Progenitor cell of endocrine pancreas (in vitro differentiated cells): ENCODE measurements around the gene PCDHGB7. TPM values are rescaled to one million over a fixed set of nuclear protein-coding genes. Genes with fewer than 3 reads are reported as not detected.
A peak's percentile ranks its signal among the peaks of the same experiment; 100 is the strongest.
"Not testable (repeated sequence)": the region's sequence is repeated elsewhere in the genome, so short reads cannot be mapped to it uniquely, and the experiment has no call there.

Experiments used
- DNase-seq: peaks from one replicate; pipeline ENCODE4 v3.0.0; 2021; ENCODE audit warnings: low spot score; ENCODE audit not compliant: unreplicated experiment
- H3K27ac Mint-ChIP-seq: 2 replicates; pipeline ENCODE4 v1.8.0; 2021; ENCODE audit warnings: mild to moderate bottlenecking, moderate library complexity, mixed read lengths
- H3K27me3 Mint-ChIP-seq: 2 replicates; pipeline ENCODE4 v1.8.0; 2021; ENCODE audit warnings: mixed read lengths
- H3K36me3 Mint-ChIP-seq: 2 replicates; pipeline ENCODE4 v1.8.0; 2022; ENCODE audit warnings: mixed read lengths; ENCODE audit not compliant: insufficient read depth
- H3K4me1 Mint-ChIP-seq: 2 replicates; pipeline ENCODE4 v1.8.0; 2021; ENCODE audit warnings: low read depth, mixed read lengths
- H3K4me3 Mint-ChIP-seq: 2 replicates; pipeline ENCODE4 v1.8.0; 2021; ENCODE audit warnings: low read depth, mild to moderate bottlenecking, moderate library complexity, mixed read lengths
- H3K9me3 Mint-ChIP-seq: 2 replicates; pipeline ENCODE4 v1.8.0; 2021; ENCODE audit warnings: low read depth, mixed read lengths
- CTCF ChIP-seq: fragments of 200-600 bp; sonication (generic); IDR thresholded peaks from one replicate; pipeline ENCODE4 v1.5.0; 2021; ENCODE audit warnings: antibody characterized with exemption, mild to moderate bottlenecking; ENCODE audit not compliant: unreplicated experiment
- long read RNA-seq: library from polyadenylated mRNA; unstranded; transcript quantifications from one replicate; pipeline ENCODE4 v2.0.0, GENCODE V29; 2020
- total RNA-seq: library from RNA; stranded (reverse); gene quantifications from 2 replicates; pipeline ENCODE4 v1.2.1, GENCODE V29; 2021

Gene PCDHGB7
- 6.0 and 8.0 TPM in 2 replicates for total RNA-seq
- long read RNA-seq: 0 reads

- peak; percentile 25 for TF ChIP-seq CTCF
- H3K9me3 Mint-ChIP-seq: peaks cover 51% of the 10 kb centered on the region
- peak within 1 kb of the TSS; percentile 91 for H3K27ac Mint-ChIP-seq
- H3K4me3 Mint-ChIP-seq: peak within 1 kb of the TSS; percentile 62
- H3K4me1 Mint-ChIP-seq, DNase-seq, H3K27me3 Mint-ChIP-seq: not testable (repeated sequence)
- H3K36me3 Mint-ChIP-seq: peaks cover 72% of the 10 kb centered on the region
Measured at GRCh38 chr5:141417494-141418172, at the start of gene PCDHGB7. TSS of gene PCDHGB7 (plus strand) at chr5:141417677. CDS start at chr5:141417860, 183 bp downstream.

DNA sequence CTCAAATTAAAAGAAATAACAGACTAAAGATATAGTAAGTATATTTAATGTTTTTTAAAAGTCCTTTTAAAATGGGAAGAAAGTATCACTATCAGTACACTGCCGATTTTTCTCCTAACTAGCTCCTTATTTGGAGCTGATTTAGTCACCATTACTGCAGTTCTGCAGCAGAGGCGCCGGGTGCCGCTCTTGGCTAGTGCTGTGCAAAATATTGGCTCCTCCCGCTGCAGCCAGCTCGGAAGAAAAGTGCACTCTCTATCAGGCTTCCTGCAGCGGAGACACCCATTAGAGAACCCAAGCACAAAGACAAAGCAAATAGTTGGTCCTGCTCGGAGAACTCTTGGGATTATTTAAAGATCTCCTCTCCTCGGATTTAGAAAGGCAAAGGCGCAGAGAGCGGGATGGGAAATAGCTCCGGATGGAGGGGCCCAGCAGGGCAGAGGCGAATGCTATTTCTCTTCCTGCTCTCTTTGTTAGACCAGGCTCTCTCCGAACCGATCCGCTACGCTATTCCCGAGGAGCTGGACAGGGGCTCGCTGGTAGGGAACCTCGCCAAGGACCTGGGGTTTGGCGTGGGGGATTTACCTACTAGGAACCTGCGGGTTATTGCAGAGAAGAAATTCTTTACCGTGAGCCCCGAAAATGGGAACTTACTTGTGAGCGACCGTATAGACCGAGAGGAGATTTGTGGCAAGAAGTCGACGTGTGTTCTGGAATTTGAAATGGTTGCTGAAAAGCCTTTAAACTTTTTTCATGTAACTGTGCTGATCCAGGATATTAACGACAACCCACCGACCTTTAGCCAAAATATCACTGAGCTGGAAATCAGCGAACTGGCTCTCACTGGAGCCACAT, 47.3 kb upstream of the PCDHGB7 start, which contains the start of gene PCDHGB3:
PCDHGB3 (plus strand) TSS at position 249 of the 855 bp plus-strand sequence; CDS start at position 402, 153 bp downstream.
- H3K27me3 Mint-ChIP-seq: no peaks in the 10 kb centered on the region
- H3K4me3 Mint-ChIP-seq: no peak within 1 kb of the TSS
- H3K4me1 Mint-ChIP-seq: no peaks in the 10 kb centered on the region
- H3K27ac Mint-ChIP-seq: no peak within 1 kb of the TSS
- H3K36me3 Mint-ChIP-seq: peaks cover 18% of the 10 kb centered on the region
- DNase-seq: no peak
- peaks cover 49% of the 10 kb centered on the region for H3K9me3 Mint-ChIP-seq
- no peak for TF ChIP-seq CTCF

DNA sequence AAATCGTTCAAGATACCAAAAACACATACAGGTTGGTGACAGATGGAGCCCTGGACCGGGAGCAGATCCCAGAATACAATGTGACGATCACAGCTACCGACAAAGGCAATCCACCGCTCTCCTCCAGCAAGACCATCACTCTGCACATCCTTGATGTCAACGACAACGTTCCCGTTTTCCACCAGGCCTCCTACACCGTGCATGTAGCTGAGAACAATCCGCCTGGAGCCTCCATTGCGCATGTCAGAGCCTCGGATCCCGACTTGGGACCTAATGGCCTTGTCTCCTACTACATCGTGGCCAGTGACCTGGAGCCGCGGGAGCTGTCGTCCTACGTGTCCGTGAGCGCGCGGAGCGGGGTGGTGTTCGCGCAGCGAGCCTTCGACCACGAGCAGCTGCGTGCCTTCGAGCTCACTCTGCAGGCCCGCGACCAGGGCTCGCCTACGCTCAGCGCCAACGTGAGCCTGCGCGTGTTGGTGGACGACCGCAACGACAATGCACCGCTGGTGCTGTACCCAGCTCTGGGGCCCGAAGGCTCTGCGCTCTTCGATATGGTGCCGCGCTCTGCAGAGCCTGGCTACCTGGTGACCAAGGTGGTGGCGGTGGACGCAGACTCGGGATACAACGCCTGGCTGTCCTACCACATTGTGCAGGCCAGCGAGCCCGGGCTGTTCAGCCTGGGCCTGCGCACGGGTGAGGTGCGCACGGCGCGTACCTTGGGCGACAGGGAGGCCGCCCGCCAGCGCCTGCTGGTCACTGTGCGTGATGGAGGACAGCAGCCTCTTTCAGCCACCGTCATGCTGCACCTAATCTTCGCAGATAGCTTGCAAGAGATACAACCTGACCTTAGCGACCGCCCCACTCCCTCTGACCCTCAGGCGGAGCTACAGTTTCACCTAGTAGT, 45.7 kb upstream of the PCDHGB7 start:
- Mint-ChIP-seq H3K36me3 (peaks cover 20% of the 10 kb centered on the region), H3K9me3 (peaks cover 50% of the 10 kb centered on the region), H3K27ac (no peak overlapping the region), H3K4me1 (no peaks in the 10 kb centered on the region), H3K4me3 (no peak overlapping the region), H3K27me3 (no peaks in the 10 kb centered on the region)
- no peak for TF ChIP-seq CTCF
- DNase-seq: no peak

GRCh38 chr5:141373673-141374317, 43.7 kb upstream of the PCDHGB7 start, which contains the start of gene PCDHGA6:
TSS of gene PCDHGA6 (plus strand) at chr5:141373891. CDS start at chr5:141374084, 193 bp downstream.
- no peaks in the 10 kb centered on the region for H3K4me1 Mint-ChIP-seq
- no peaks in the 10 kb centered on the region for H3K27me3 Mint-ChIP-seq
- no peak within 1 kb of the TSS for H3K4me3 Mint-ChIP-seq
- H3K27ac Mint-ChIP-seq: no peak within 1 kb of the TSS
- no peak for DNase-seq
- no peak for TF ChIP-seq CTCF
- H3K36me3 Mint-ChIP-seq: peaks cover 20% of the 10 kb centered on the region
- H3K9me3 Mint-ChIP-seq: peaks cover 55% of the 10 kb centered on the region
